ENCODE measurements around the gene METTL24. TPM values are rescaled to one million over a fixed set of nuclear protein-coding genes. Genes with fewer than 3 reads are reported as not detected.
"Not testable (repeated sequence)": the region's sequence is repeated elsewhere in the genome, so short reads cannot be mapped to it uniquely, and the experiment has no call there.

METTL24 gene
- total RNA-seq, 4 donors from 2014 or later: 0.45 to 1.7 TPM; not detected in 2

DNA sequence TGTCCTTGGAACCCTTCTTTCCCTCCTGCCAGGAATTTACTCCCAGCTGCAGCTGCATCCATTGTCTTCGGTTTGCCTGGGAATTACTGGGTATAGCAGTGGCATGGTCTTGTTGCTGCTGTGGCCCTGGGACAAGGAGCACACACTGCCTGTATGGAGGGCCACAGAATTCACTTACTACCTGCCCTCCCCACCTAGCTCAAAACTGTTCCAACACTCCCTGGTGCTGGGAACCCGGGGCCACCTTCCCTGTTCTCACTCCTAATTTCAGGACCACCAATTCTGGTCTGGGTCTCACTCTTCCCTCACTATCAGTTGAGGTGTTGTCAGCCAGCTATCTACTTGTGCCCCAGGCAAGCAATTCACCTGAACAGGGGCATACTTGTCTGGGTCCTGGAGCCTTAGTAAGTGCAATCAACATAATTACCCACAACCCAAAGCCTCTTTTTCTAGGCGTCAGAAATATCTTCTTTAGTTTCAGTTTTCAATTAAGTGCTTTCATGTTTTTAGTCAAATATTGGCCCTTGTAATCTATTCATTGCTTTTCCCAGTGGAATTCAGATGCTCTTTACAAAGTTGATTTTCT lies 47.2 kb downstream of the METTL24 start:
- Histone ChIP-seq H3K27ac (no peak overlapping the region), H3K4me1 (no peaks in the 10 kb centered on the region), H3K9me3 (no peaks in the 10 kb centered on the region), H3K4me3 (no peak overlapping the region), H3K36me3 (no peaks in the 10 kb centered on the region), H3K27me3 (no peaks in the 10 kb centered on the region)
- no peak for TF ChIP-seq EP300 (IDR thresholded peaks at IDR 0.05)
- TF ChIP-seq POLR2AphosphoS5 (IDR thresholded peaks at IDR 0.05): no peak
- no peak for TF ChIP-seq POLR2A (IDR thresholded peaks at IDR 0.05)
- TF ChIP-seq, protein P1, sequence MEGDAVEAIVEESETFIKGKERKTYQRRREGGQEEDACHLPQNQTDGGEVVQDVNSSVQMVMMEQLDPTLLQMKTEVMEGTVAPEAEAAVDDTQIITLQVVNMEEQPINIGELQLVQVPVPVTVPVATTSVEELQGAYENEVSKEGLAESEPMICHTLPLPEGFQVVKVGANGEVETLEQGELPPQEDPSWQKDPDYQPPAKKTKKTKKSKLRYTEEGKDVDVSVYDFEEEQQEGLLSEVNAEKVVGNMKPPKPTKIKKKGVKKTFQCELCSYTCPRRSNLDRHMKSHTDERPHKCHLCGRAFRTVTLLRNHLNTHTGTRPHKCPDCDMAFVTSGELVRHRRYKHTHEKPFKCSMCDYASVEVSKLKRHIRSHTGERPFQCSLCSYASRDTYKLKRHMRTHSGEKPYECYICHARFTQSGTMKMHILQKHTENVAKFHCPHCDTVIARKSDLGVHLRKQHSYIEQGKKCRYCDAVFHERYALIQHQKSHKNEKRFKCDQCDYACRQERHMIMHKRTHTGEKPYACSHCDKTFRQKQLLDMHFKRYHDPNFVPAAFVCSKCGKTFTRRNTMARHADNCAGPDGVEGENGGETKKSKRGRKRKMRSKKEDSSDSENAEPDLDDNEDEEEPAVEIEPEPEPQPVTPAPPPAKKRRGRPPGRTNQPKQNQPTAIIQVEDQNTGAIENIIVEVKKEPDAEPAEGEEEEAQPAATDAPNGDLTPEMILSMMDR (IDR thresholded peaks at IDR 0.05): no peak
- WGBS: 58% methylated on average over 3 of the region's 3 CpGs
- no peak for DNase-seq (ENCODE audit: low spot score in 2 of 2)

DNA sequence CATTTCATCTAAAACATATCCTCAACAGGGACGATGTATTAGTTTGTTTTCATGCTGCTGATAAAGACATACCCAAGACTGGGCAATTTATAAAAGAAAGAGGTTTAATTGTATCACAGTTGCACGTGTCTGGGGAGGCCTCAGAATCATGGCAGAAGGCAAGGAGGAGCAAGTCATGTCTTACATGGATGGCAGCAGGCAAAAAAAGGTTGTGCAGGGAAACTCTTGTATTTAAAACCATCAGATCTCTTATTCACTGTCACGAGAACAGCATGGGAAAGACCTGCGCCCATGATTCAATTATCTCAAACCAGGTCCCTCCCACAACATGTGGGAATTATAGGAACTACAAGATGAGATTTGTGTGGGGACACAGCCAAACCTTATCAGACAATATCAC lies 48.7 kb downstream of the METTL24 start:
- not testable (repeated sequence) for H3K36me3 ChIP-seq; DNase-seq (ENCODE audit: low spot score in 2 of 2)
- WGBS: 85% methylated on average over 4 of the region's 4 CpGs

DNA sequence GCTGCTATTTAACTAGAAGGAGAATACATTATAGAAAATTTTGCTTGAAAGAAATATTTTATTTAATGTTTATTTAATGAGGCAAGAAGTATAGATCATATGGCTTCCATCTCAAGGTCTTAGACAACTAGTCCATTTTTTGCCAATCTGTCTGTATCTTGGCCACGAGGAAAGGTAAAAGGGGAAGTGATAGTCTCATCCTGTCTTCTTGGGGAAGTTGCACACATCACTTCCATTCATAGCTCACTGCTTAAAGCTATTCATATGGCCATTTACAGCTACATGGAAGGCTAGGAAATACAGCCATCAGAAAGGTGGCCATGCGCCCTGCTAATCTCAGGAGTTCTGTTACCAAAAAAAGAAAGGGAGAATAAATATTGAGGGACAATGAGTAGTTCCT lies 50.8 kb downstream of the METTL24 start:
- H3K36me3 ChIP-seq: no peaks in the 10 kb centered on the region
- no peaks in the 10 kb centered on the region for H3K9me3 ChIP-seq
- TF ChIP-seq EP300 (IDR thresholded peaks at IDR 0.05) (no peak), POLR2A (IDR thresholded peaks at IDR 0.05) (no peak), POLR2AphosphoS5 (IDR thresholded peaks at IDR 0.05) (no peak)
- TF ChIP-seq, protein P1 (IDR thresholded peaks at IDR 0.05): no peak
- no peak overlapping the region for H3K27ac ChIP-seq
- DNase-seq (ENCODE audit: low spot score in 2 of 2): no peak
- 68% methylated on average over 2 of the region's 2 CpGs for WGBS
- no peaks in the 10 kb centered on the region for H3K27me3 ChIP-seq
- H3K4me3 ChIP-seq: no peak overlapping the region
- H3K4me1 ChIP-seq: no peaks in the 10 kb centered on the region

More for the DNA sequence above, 48.7 kb downstream of the METTL24 start:
- not testable (repeated sequence) for H3K27me3 ChIP-seq, H3K9me3 ChIP-seq, H3K27ac ChIP-seq, H3K4me1 ChIP-seq, H3K4me3 ChIP-seq

GRCh38 chr6:110305832-110306231 lies 52.3 kb downstream of the METTL24 start:
- H3K36me3 ChIP-seq; H3K27ac ChIP-seq; DNase-seq (ENCODE audit: low spot score in 2 of 2); H3K4me1 ChIP-seq; H3K4me3 ChIP-seq; H3K27me3 ChIP-seq; H3K9me3 ChIP-seq: not testable (repeated sequence)
- 98% methylated on average over 2 of the region's 2 CpGs for WGBS

DNA sequence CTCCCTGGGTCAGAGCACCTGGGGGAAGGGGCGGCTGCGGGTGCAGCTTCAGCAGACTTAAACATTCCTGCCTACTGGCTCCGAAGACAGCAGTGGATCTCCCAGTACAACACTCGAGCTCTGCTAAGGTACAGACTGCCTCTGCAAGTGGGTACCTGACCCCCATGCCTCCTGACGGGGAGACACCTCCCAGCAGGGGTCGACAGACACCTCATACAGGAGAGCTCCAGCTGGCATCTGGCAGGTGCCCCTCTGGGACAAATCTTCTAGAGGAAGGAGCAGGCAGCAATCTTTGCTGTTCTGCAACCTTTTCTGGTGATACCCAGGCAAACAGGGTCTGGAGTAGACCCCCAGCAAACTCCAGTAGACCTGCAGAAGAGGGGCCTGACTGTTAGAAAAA lies 54.5 kb downstream of the METTL24 start:
- not testable (repeated sequence) for H3K36me3 ChIP-seq; H3K27me3 ChIP-seq; H3K4me1 ChIP-seq; H3K4me3 ChIP-seq; H3K9me3 ChIP-seq; H3K27ac ChIP-seq; DNase-seq (ENCODE audit: low spot score in 2 of 2)
- 94% methylated on average over 3 of the region's 6 CpGs for WGBS

- no peak for DNase-seq (ENCODE audit: low spot score in 2 of 2)
- 92% methylated on average over 5 of the region's 5 CpGs for WGBS
Measured at GRCh38 chr6:110298916-110299315, 59.2 kb downstream of the METTL24 start.

More at GRCh38 chr6:110298916-110299315, 59.2 kb downstream of the METTL24 start:
- H3K9me3 ChIP-seq: no peaks in the 10 kb centered on the region
- TF ChIP-seq POLR2AphosphoS5 (IDR thresholded peaks at IDR 0.05) (no peak), POLR2A (IDR thresholded peaks at IDR 0.05) (no peak), EP300 (IDR thresholded peaks at IDR 0.05) (no peak)
- TF ChIP-seq, protein P1 (IDR thresholded peaks at IDR 0.05): no peak
- no peaks in the 10 kb centered on the region for H3K27me3 ChIP-seq
- H3K27ac ChIP-seq: no peak overlapping the region
- no peaks in the 10 kb centered on the region for H3K36me3 ChIP-seq
- no peak overlapping the region for H3K4me3 ChIP-seq
- H3K4me1 ChIP-seq: no peaks in the 10 kb centered on the region
